ENCODE results near the gene YIPF5.

Gene YIPF5

DNA sequence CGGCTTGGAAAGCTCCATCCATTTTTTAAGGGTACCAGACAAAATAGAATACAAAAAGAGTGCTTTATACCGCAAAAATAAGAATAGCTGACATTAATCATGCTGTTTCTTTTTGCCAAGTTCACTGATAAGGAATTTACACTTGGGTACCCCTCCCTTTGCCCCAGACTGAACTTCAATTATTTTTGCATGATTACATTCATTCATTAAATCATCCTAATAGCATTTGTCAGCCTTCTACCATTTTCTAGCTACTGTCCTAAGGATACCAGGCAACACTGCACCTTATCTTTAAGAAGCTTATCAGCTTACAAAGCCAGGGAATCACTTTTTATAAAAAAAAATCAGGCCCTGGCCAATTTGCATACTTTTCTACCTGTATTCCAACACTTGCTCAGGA lies 48.4 kb downstream of the YIPF5 start:
- no peak for DNase-seq

DNA sequence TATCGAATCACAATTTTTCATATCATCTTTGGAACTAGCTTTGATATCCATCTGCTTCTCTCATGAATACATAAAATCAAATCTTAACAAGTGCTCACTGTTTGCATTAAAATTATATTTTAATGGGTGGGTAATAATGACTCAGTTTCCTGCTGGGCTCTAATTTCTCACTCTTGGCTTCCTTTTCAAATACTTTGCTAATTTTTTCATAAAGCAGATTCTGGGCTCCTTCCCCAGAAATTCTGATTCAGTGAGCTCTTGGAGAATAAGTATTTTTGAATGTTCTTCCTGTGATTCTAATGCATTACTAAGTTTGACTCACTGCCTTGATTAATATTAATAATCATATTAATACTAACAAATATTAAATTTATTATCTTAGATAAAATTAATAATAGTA lies 48.9 kb downstream of the YIPF5 start:
- no peak for DNase-seq

DNA sequence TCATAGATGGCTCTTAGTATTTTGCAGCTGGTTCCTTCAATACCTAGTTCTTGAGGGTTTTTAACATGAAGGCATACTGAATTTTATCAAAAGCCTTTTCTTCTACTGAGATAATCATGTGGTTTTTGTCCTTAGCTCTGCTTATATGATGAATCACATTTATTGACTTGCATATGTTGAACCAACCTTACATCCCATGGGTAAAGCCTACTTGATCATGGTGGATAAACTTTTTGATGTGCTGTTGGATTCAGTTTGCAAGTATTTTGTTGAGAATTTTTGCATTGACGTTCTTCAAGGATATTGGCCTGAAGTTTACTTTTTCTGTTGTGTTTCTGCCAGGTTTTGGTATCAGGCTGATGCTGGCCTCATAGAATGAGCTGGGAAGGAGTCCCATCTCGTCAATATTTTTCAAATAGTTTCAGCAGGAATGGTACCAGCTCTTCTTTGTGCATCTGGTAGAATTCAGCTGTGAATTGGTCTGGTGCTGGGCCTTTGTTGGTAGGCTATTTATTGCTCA lies 49.7 kb downstream of the YIPF5 start:
- DNase-seq: no peak

DNA sequence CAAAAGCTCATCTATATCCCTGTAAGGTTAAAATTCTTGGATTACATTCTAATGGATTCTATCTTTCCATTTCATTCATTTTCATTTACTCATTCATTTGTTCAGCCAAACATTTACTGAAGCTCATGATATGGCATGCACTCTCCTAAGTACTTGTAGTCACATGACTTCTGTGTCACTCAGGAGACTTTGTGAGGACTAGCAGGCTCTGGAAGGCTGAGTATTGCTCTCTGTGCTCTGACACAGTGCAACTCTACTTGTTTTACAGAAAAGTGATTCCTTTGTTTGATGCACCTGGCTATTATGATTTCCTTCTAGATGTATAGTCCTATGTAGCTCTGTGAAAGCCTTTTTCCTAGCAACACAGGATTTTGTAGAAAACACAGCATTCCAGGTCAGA lies 53.0 kb downstream of the YIPF5 start:
- no peak for DNase-seq

DNA sequence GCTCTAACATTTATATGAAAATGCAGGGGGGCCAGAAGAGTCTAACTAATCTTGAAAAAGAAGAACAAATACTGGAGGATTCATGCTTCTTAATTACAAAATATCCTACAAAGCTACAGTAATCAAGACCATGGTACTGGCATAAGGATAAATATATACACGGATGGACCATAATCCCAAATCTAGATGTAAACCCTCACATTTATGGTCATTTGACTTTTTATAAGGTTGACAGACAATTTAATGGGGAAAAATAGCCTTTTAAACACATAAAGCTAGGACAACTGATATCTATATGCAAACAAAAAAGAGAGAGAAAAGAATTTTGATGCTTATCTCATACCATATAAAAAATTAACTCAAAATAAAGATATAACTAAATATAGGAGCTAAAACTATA lies 55.9 kb downstream of the YIPF5 start:
- no peak for DNase-seq
